Ovary (tissue), 9 donors: ENCODE measurements around the gene KIAA0930. TPM values are rescaled to one million over a fixed set of nuclear protein-coding genes. Genes with fewer than 3 reads are reported as not detected.

ENCODE experiments used
- DNase-seq, 5 donors: peaks; one replicate each; pipeline ENCODE4 v3.0.0-alpha.2; 2019 to 2020
- H3K27ac ChIP-seq, 2 donors: fragments of 200-600 bp; one replicate each; pipeline versions ENCODE4 v1.5.1 to v1.8.0; 2019 to 2022
- H3K27me3 ChIP-seq: fragments of 200-600 bp; one replicate; pipeline ENCODE4 v1.8.0; 2022
- H3K36me3 ChIP-seq: fragments of 200-600 bp; sonication (generic); one replicate; pipeline ENCODE4 v1.5.1; 2019
- H3K4me1 ChIP-seq: one replicate; pipeline ENCODE4 v1.8.1; 2013; ENCODE audit warnings: mild to moderate bottlenecking, moderate library complexity; ENCODE audit not compliant: insufficient read depth
- H3K4me3 ChIP-seq: fragments of 200-600 bp; sonication (generic); one replicate; pipeline ENCODE4 v1.5.1; 2017
- H3K9me3 ChIP-seq, 2 donors: fragments of 200-600 bp in 1 of 2; sonication (generic) in 1 of 2; one replicate each; pipeline versions ENCODE4 v1.5.1 to v1.8.1; 2013 to 2019; ENCODE audit warnings: mild to moderate bottlenecking in 1 of 2, moderate library complexity in 1 of 2
- EP300 ChIP-seq: sonication (generic); formaldehyde crosslinking; IDR thresholded peaks from one replicate; pipeline ENCODE4 v1.6.1; 2017; ENCODE audit warnings: antibody characterized with exemption
- POLR2A ChIP-seq: fragments of 450-650 bp; IDR thresholded peaks from one replicate; pipeline ENCODE4 v1.6.1; 2017; ENCODE audit warnings: antibody characterized with exemption, mild to moderate bottlenecking, moderate library complexity
- WGBS, 3 donors: extraction: QIAGEN DNeasy Blood & Tissue Kit in 1 of 3; methylation state at CpG; one replicate each; pipeline versions ENCODE4 v1.1.5 to v1.1.7; 2013 to 2017; 5-methylcytosine and 5-hydroxymethylcytosine counted together
- intact Hi-C, 4 donors: fragments of 100-400 bp; cut with DNase I; formaldehyde crosslinking; loops; one replicate each; pipeline versions ENCODE4 v1.11.0 to v1.15.1; 2022 to 2023
- polyA plus RNA-seq, 2 donors: library from polyadenylated mRNA; stranded (reverse); fragments of 200-250 nt in 1 of 2; fragments of 350-450 nt in 1 of 2; fragmentation: Illumina TruSeq in 1 of 2; extraction: RNeasy Lipid Tissue Mini Kit (QIAGEN cat#74804) in 1 of 2; gene quantifications; one replicate each; pipeline ENCODE4 v1.2.3, GENCODE V29; 2013 to 2014
- total RNA-seq, 7 donors: library from RNA; depleted of rRNA in 2 of 7; stranded (reverse); fragments of >200 nt in 2 of 7; fragmentation: NEBNext Ultra II Directional in 3 of 7; extraction: Animal tissue kit (Norgen Biotek cat#: 25700) in 3 of 7; gene quantifications; one replicate each; pipeline versions ENCODE4 v1.1.0 to v1.2.4, GENCODE V29; 2016 to 2023
- TF ChIP-seq, protein P1 (sequence below), 3 donors: fragments of 450-650 bp in 2 of 3; fragments of 200-600 bp in 1 of 3; IDR thresholded peaks; one replicate each; pipeline versions ENCODE4 v1.5.1 to v1.8.0; 2016 to 2022; ENCODE audit warnings: antibody characterized with exemption in 3 of 3, mild to moderate bottlenecking in 1 of 3
- donor health status: DM: no; HTN: no; CAD: no; lungs with moderate emphysema.
- donor health status: DM: no; HTN: no; CAD: no.
- donor health status: Bipolar disorder and iron deficiency.
- donor health status: DM: yes; HTN: yes; CAD: no.
- donor health status: DM: no; HTN: no; CAD: no.
- donor health status: DM: yes; HTN: yes; CAD: no.

The KIAA0930 gene
- total and polyA plus RNA-seq, 9 donors = 14.8 to 40.0 (median 33.1) TPM

DNA sequence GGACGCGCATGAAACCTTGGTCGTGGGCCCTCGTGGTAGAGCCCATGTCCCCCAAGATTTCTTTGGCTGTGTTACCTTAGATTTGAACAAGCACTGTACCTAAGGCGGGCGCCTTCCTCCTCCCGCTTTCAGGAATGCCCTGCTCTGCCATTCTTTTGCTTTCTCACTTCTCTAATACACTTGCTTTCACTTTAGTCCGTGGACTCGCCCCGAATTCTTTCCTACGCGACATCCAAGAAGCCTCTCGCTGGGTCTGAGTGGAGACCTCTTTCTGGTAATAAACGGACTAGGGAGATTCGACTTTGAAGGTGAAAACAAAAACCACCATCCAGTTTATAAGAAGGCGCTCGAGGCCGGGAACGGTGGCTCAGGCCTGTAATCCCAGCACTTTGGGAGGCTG, 78.2 kb downstream of the KIAA0930 start:
- no peaks in the 10 kb centered on the region for H3K9me3 ChIP-seq
- WGBS, 3 donors = 83 to 86% (median 85%) methylated on average over 18 to 19 of the region's 19 CpGs
- H3K27ac ChIP-seq = no peak overlapping the region
- intact Hi-C loops = loop anchor here in 1 of 4 donors (10.0 kb wide), 1 partner anchor 82 kb away; the partner anchor contains the start of gene KIAA0930
- no peaks in the 10 kb centered on the region for H3K27me3 ChIP-seq
- peaks cover 7% of the 10 kb centered on the region for H3K4me1 ChIP-seq
- no peak overlapping the region for H3K4me3 ChIP-seq
- TF ChIP-seq POLR2A = no peak
- TF ChIP-seq, protein P1, sequence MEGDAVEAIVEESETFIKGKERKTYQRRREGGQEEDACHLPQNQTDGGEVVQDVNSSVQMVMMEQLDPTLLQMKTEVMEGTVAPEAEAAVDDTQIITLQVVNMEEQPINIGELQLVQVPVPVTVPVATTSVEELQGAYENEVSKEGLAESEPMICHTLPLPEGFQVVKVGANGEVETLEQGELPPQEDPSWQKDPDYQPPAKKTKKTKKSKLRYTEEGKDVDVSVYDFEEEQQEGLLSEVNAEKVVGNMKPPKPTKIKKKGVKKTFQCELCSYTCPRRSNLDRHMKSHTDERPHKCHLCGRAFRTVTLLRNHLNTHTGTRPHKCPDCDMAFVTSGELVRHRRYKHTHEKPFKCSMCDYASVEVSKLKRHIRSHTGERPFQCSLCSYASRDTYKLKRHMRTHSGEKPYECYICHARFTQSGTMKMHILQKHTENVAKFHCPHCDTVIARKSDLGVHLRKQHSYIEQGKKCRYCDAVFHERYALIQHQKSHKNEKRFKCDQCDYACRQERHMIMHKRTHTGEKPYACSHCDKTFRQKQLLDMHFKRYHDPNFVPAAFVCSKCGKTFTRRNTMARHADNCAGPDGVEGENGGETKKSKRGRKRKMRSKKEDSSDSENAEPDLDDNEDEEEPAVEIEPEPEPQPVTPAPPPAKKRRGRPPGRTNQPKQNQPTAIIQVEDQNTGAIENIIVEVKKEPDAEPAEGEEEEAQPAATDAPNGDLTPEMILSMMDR (IDR thresholded peaks at IDR 0.05) = no peak
- TF ChIP-seq EP300 = no peak
- no peak for DNase-seq
- H3K36me3 ChIP-seq = no peaks in the 10 kb centered on the region

GRCh38 chr22:45159652-45160462, 80.8 kb downstream of the KIAA0930 start:
- Histone ChIP-seq H3K27ac (no peak overlapping the region), H3K9me3 (no peaks in the 10 kb centered on the region), H3K27me3 (no peaks in the 10 kb centered on the region), H3K36me3 (no peaks in the 10 kb centered on the region), H3K4me1 (peaks cover 7% of the 10 kb centered on the region), H3K4me3 (no peak overlapping the region)
- TF ChIP-seq, protein P1 (IDR thresholded peaks at IDR 0.05) = no peak
- TF ChIP-seq POLR2A = no peak
- TF ChIP-seq EP300 = no peak
- 36 to 47% (median 37%) methylated on average over 5 of the region's 5 CpGs for WGBS, 3 donors
- intact Hi-C loops = loop anchor here in 1 of 4 donors (10.0 kb wide), 1 partner anchor 85 kb away; the partner anchor contains the start of gene KIAA0930
- DNase-seq = no peak

DNA sequence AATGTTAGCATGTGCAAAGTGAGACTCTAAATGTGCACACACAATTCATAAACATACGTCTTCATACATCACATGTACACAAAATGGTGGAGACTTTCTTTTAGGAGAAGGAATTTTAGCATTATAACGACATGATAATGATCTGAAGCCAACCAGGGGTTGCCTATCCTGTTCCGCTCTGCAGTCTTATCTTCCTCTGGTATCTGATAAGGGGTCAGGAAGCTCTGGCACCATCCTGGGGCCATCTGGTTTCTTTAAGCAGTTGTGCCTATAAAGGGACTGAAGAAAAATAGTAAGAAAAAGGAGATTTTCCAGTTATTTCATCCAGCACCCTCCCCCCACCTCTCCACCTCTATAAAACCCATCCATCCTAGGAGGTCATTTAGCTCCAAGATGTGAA, 82.8 kb downstream of the KIAA0930 start:
- DNase-seq = no peak

DNA sequence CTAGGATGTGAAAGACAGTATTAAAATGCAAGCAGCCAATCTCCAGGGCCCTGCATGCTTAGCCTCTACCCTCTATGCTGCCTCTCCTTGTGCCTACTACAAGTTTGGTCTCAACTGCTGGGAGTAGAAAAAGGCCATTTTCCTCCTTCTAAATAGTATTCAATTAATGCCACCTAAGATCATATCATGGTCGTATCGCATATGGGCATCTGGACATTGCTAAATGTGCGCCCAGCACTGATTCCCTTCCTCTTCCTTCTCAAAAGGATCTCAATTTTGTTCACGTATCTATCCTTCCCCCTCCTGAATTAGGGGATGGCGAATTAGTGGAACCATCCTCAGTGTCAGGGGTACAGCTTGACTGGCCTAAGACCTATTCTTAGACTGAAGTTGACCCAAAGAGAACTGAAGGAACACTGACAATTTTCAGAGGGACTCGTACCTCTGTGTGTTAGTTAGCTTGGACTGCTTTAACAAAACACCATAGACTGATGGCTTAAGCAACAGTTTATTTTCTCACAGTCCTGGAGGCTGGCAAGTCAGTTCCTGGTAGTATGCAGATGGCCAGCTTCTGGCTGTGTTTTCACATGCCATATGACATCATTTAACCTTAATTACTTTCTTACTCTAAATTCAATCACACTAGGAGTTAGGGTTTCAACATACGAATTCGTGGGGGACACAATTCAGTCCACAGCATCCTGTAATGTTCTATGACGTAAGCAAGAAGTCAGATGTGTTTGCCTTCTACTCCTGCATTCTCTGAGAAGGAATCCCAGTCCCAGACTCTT, 85.4 kb downstream of the KIAA0930 start:
- no peaks in the 10 kb centered on the region for H3K36me3 ChIP-seq
- H3K27ac ChIP-seq = no peak overlapping the region
- TF ChIP-seq, protein P1 (IDR thresholded peaks at IDR 0.05) = no peak
- no peak for TF ChIP-seq POLR2A
- no peak overlapping the region for H3K4me3 ChIP-seq
- intact Hi-C loops = no loop called here
- 76 to 85% (median 84%) methylated on average over 9 of the region's 9 CpGs for WGBS, 3 donors
- peaks cover 4% of the 10 kb centered on the region for H3K4me1 ChIP-seq
- no peaks in the 10 kb centered on the region for H3K27me3 ChIP-seq
- no peaks in the 10 kb centered on the region for H3K9me3 ChIP-seq
- no peak for DNase-seq

More for the DNA sequence above, 82.8 kb downstream of the KIAA0930 start:
- Histone ChIP-seq H3K9me3 (no peaks in the 10 kb centered on the region), H3K4me1 (peaks cover 6% of the 10 kb centered on the region), H3K27ac (no peak overlapping the region), H3K36me3 (no peaks in the 10 kb centered on the region), H3K4me3 (no peak overlapping the region), H3K27me3 (no peaks in the 10 kb centered on the region)
- TF ChIP-seq POLR2A = no peak
- no peak for TF ChIP-seq EP300
- TF ChIP-seq, protein P1 (IDR thresholded peaks at IDR 0.05) = no peak
- 84 to 93% (median 90%) methylated on average over 3 of the region's 3 CpGs for WGBS, 3 donors
- intact Hi-C loops = no loop called here
